ENCODE measurements around the gene A3GALT2.
"Not testable (repeated sequence)": the region's sequence is repeated elsewhere in the genome, so short reads cannot be mapped to it uniquely, and the experiment has no call there.

The A3GALT2 gene

DNA sequence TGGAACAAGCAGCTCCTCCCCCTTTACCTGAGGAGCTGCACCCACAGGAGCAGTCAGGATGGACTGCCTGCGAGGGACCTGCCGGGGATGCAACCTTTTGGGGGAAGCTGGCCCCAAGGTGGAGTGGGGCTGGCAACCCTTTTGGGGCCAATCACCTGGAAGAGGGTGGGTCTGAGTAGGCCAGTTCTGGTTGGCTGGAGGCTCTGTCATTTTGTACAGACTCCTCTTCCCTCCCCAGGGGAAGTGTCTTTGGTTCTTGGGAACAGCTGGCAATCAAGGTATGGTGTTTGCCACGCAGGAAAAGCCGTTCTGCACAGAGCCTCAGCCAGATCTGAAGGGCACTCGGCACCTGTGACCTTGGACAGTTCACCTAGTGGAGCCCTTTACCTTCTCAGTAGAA is 280 bp upstream of the A3GALT2 start:
- H3K4me1 ChIP-seq (ENCODE audit: control insufficient read depth, insufficient read depth, low read length), result peaks cover 12% of the 10 kb centered on the region
- no peak overlapping the region for H3K4me3 ChIP-seq (ENCODE audit: low read length)
- H3K27me3 ChIP-seq (replicated peaks; ENCODE audit: control insufficient read depth, insufficient read depth, low read length), result no peaks in the 10 kb centered on the region
- no peak for DNase-seq (ENCODE audit: low read depth)
- peaks cover 51% of the 10 kb centered on the region for H3K36me3 ChIP-seq (ENCODE audit: control insufficient read depth, insufficient read depth, low read length, severe bottlenecking)
- no peaks in the 10 kb centered on the region for H3K9me3 ChIP-seq (ENCODE audit: control insufficient read depth, low read length)
- H3K9ac ChIP-seq (ENCODE audit: low read length), result no peak overlapping the region

DNA sequence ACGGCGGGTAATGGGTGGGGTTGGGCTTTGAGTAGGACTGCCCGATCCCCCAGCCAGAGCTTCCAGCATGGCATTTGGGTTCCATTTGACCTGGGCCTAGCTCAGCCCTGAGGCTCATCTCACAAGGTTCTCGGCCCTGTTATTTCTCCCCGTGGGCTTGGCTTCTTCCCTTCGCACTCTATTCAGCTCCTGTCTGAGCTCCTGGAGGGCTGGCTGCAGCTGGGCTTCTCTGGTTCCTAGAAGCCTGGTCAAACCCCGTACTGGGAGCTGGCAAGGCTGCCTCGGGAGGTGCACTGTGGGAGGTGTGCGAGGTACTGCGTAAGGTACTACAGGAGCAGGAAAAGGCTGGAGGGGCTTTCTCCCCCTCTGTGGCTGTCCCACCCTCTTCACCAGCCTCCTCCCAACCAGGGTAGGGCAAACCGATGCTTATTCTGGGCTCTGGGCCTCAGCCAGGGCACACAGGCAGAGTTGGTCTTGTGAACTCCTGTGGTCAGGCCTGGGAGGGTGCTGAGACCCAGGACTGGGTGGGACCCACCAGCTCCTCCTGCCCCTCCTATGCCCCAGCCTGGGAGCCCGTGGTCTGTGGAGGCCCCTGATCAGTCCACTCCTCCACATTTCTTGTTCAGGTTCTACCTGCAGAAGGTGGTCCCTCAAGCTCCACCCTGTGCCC is 814 bp downstream of the A3GALT2 start:
- H3K9me3 ChIP-seq (ENCODE audit: control insufficient read depth, low read length), result no peaks in the 10 kb centered on the region
- H3K36me3 ChIP-seq (ENCODE audit: control insufficient read depth, insufficient read depth, low read length, severe bottlenecking), result peaks cover 40% of the 10 kb centered on the region
- H3K9ac ChIP-seq (ENCODE audit: low read length), result no peak overlapping the region
- DNase-seq (ENCODE audit: low read depth), result no peak
- peaks cover 1% of the 10 kb centered on the region for H3K4me1 ChIP-seq (ENCODE audit: control insufficient read depth, insufficient read depth, low read length)
- H3K27me3 ChIP-seq (replicated peaks; ENCODE audit: control insufficient read depth, insufficient read depth, low read length), result no peaks in the 10 kb centered on the region
- no peak overlapping the region for H3K4me3 ChIP-seq (ENCODE audit: low read length)

DNA sequence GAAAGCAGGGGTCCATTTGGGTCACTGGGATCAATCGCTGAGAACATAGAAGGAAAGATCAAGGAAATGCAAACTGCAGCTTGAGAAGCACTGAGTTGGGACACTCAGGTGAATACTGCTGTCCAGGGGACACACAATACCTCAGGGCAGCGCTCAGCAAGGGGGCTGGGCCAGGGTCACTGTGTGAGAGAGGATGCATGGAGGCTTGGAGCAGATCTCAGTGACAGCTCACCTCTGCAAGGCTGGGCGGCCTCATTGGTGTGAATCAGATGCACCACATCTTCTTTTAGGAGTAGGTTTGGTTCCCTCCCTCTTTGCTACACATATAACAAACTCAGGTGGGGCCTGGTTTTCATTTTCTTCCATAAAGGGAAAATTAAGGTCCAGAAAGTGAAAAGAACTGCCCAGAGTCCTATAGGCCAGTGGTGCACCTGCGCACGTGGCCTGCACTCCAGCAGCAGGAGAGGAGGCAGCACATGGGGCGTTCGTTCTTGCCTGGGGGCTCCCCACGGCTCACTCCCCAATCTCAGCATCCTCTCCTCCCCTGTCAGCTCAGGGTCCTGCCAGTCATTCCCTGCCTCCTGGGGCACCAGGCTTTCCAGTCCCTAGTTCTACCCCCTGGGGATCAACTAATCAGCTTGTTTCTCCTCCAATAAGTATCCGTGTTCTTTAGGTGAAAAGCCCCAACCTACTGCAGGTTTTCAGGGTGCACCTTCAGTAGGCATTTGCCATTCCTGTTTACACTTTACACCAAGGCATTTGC is 1.5 kb downstream of the A3GALT2 start:
- H3K4me3 ChIP-seq (ENCODE audit: low read length), result no peak overlapping the region

DNA sequence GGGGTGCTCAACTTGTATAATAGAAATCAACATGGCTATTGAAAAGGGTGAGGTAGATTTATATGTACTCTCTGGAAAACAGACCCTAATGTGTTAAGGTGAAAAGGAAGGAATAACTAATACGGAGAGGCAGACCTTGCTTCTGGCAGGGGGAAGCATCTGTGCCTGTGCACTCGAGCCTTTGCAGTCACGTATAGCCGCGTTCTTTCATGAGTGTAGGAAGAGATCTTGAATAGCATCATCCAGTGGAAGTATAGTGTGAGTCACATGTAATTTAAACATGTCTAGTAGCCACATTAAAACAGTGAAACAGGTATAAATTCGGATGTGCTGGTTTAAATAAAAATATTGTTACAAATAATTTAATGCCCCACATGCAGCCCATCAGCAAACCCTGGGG is 3.0 kb downstream of the A3GALT2 start:
- Histone ChIP-seq H3K9me3 (ENCODE audit: control insufficient read depth, low read length) (no peaks in the 10 kb centered on the region), H3K4me1 (ENCODE audit: control insufficient read depth, insufficient read depth, low read length) (no peaks in the 10 kb centered on the region), H3K27me3 (replicated peaks; ENCODE audit: control insufficient read depth, insufficient read depth, low read length) (no peaks in the 10 kb centered on the region), H3K4me3 (ENCODE audit: low read length) (no peak overlapping the region), H3K36me3 (ENCODE audit: control insufficient read depth, insufficient read depth, low read length, severe bottlenecking) (peaks cover 19% of the 10 kb centered on the region), H3K9ac (ENCODE audit: low read length) (no peak overlapping the region)
- DNase-seq (ENCODE audit: low read depth), result no peak

More for the DNA sequence above, 1.5 kb downstream of the A3GALT2 start:
- DNase-seq (ENCODE audit: low read depth), result no peak
- Histone ChIP-seq H3K9me3 (ENCODE audit: control insufficient read depth, low read length) (no peaks in the 10 kb centered on the region), H3K4me1 (ENCODE audit: control insufficient read depth, insufficient read depth, low read length) (no peaks in the 10 kb centered on the region), H3K27me3 (replicated peaks; ENCODE audit: control insufficient read depth, insufficient read depth, low read length) (no peaks in the 10 kb centered on the region), H3K36me3 (ENCODE audit: control insufficient read depth, insufficient read depth, low read length, severe bottlenecking) (peaks cover 33% of the 10 kb centered on the region), H3K9ac (ENCODE audit: low read length) (no peak overlapping the region)

DNA sequence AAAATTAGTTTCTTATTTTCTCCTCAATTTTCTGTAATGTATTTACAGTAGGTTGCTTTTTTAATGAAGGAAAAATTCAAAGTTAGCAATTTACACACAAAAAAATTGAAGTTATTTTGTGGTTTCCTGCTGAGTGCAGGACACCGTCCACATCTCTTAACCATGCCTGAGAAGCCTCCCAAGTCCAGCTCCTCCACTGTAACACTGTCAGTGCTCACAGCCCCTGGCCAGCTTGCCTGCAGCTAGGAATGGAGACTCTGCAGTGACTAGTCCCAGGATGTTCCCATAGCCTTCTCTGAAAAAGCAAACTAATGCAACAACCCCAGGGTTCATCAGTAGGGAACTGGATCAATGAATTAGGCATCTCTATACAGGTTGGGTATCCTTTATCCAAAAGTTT is 3.5 kb downstream of the A3GALT2 start:
- H3K27me3 ChIP-seq (replicated peaks; ENCODE audit: control insufficient read depth, insufficient read depth, low read length), result no peaks in the 10 kb centered on the region
- H3K4me1 ChIP-seq (ENCODE audit: control insufficient read depth, insufficient read depth, low read length), result no peaks in the 10 kb centered on the region
- no peaks in the 10 kb centered on the region for H3K9me3 ChIP-seq (ENCODE audit: control insufficient read depth, low read length)
- H3K36me3 ChIP-seq (ENCODE audit: control insufficient read depth, insufficient read depth, low read length, severe bottlenecking), result peaks cover 13% of the 10 kb centered on the region
- H3K4me3 ChIP-seq (ENCODE audit: low read length), result no peak overlapping the region
- no peak overlapping the region for H3K9ac ChIP-seq (ENCODE audit: low read length)
- DNase-seq (ENCODE audit: low read depth), result peak; percentile 25

DNA sequence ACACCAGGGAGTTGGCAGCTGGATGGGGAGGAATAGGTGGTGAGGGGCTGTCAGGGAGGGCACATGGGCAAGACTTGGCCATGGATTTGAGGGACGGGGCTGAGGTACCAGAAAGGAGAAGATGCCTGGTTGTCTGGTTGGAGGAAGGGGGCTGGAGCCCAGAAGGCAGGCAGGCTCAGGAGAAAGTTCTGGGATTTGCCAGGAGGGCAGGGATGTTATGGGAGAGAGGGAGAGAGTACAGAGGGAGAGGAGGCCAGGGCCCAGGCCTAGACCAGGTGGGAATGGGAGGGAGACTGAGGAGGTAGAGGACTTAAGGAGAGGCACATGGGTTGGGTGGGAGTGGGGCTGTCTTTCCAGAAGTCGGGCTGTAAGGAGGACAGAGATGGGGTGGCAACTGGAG is 4.3 kb downstream of the A3GALT2 start:
- DNase-seq (ENCODE audit: low read depth), result no peak
- H3K4me1 ChIP-seq (ENCODE audit: control insufficient read depth, insufficient read depth, low read length), result no peaks in the 10 kb centered on the region
- no peak overlapping the region for H3K9ac ChIP-seq (ENCODE audit: low read length)
- H3K27me3 ChIP-seq (replicated peaks; ENCODE audit: control insufficient read depth, insufficient read depth, low read length), result no peaks in the 10 kb centered on the region
- peaks cover 6% of the 10 kb centered on the region for H3K36me3 ChIP-seq (ENCODE audit: control insufficient read depth, insufficient read depth, low read length, severe bottlenecking)
- H3K4me3 ChIP-seq (ENCODE audit: low read length), result no peak overlapping the region
- no peaks in the 10 kb centered on the region for H3K9me3 ChIP-seq (ENCODE audit: control insufficient read depth, low read length)

DNA sequence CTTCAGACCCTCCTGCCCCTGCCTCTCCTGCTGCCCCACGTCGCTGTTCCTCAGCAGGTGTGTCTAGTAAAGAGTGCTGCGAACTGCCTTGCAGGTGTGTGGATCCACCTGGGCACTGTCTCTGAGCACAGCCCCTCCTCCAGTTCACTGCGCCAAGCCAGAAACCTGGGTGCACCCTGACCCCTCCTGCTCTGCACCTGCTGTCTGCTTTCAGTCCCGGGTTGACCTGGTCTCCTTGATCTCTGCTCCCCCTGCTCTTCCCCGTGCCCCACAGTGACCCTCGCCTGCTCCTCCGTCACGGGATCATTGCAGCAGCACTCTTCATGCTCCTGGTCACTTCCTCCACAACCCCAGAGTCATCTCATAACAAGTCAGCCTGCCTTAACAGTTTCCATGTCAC is 6.5 kb downstream of the A3GALT2 start:
- no peaks in the 10 kb centered on the region for H3K4me1 ChIP-seq (ENCODE audit: control insufficient read depth, insufficient read depth, low read length)
- no peak for DNase-seq (ENCODE audit: low read depth)
- no peak overlapping the region for H3K9ac ChIP-seq (ENCODE audit: low read length)
- H3K27me3 ChIP-seq (replicated peaks; ENCODE audit: control insufficient read depth, insufficient read depth, low read length), result no peaks in the 10 kb centered on the region
- no peaks in the 10 kb centered on the region for H3K9me3 ChIP-seq (ENCODE audit: control insufficient read depth, low read length)
- no peak overlapping the region for H3K4me3 ChIP-seq (ENCODE audit: low read length)
- H3K36me3 ChIP-seq (ENCODE audit: control insufficient read depth, insufficient read depth, low read length, severe bottlenecking), result no peaks in the 10 kb centered on the region

DNA sequence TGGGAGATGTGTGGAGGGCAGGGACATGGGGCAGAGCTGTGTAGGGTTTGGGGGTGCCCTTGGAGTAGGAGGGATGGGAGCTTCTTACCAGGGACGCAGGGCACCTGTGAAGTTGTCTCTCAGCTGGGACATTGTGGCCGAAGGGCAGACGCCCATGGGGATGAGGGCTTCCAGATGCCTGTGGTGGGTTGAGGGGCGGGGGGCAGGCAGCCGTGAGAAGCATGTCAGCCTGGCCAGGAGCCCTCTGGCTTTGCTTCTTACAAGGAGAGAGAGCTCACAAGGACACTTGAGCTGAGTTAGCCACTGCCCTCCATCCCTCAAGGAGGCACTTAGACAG is 8.5 kb downstream of the A3GALT2 start:
- no peak for DNase-seq (ENCODE audit: low read depth)

DNA sequence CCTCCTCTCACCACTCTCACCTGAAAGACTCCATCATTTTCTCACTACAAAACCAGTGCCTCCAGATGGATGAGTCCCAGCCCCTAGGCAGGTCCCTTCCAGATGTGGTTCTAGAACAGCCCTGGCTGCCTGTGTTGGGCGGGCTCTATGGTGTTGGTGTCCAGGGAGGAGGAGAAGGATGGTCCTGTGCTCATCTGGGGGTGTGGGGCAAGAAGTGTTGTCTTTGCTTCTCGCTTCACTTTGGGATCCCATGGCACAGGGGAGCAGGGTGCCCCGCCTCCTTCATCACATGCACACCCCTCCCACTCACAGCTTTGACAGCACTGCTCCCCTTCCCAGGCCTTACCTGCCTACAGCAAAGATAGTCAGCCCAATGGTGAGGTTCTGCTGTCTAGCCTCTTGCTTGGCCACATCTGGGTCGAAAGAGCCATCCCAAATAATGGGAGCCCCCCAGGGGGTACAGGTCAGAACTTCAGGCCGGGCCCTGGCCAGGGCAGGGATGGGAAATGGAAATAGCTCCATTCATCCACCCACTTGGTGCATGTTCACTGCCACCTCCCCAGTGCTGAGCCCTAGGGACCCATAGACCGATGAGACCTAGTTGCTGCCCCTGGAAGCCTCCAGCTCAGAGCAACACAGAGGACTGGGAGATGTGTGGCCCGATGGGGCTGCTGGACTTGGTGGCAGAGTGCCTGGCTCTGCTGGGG is 9.0 kb downstream of the A3GALT2 start:
- Histone ChIP-seq H3K36me3 (ENCODE audit: control insufficient read depth, insufficient read depth, low read length, severe bottlenecking) (no peaks in the 10 kb centered on the region), H3K4me3 (ENCODE audit: low read length) (no peak overlapping the region), H3K27me3 (replicated peaks; ENCODE audit: control insufficient read depth, insufficient read depth, low read length) (no peaks in the 10 kb centered on the region), H3K9ac (ENCODE audit: low read length) (no peak overlapping the region), H3K4me1 (ENCODE audit: control insufficient read depth, insufficient read depth, low read length) (peaks cover 1% of the 10 kb centered on the region), H3K9me3 (ENCODE audit: control insufficient read depth, low read length) (no peaks in the 10 kb centered on the region)
- no peak for DNase-seq (ENCODE audit: low read depth)

More for the DNA sequence above, 8.5 kb downstream of the A3GALT2 start:
- Histone ChIP-seq H3K4me1 (ENCODE audit: control insufficient read depth, insufficient read depth, low read length) (no peaks in the 10 kb centered on the region), H3K27me3 (replicated peaks; ENCODE audit: control insufficient read depth, insufficient read depth, low read length) (no peaks in the 10 kb centered on the region), H3K9ac (ENCODE audit: low read length) (no peak overlapping the region), H3K36me3 (ENCODE audit: control insufficient read depth, insufficient read depth, low read length, severe bottlenecking) (no peaks in the 10 kb centered on the region), H3K9me3 (ENCODE audit: control insufficient read depth, low read length) (no peaks in the 10 kb centered on the region), H3K4me3 (ENCODE audit: low read length) (no peak overlapping the region)

DNA sequence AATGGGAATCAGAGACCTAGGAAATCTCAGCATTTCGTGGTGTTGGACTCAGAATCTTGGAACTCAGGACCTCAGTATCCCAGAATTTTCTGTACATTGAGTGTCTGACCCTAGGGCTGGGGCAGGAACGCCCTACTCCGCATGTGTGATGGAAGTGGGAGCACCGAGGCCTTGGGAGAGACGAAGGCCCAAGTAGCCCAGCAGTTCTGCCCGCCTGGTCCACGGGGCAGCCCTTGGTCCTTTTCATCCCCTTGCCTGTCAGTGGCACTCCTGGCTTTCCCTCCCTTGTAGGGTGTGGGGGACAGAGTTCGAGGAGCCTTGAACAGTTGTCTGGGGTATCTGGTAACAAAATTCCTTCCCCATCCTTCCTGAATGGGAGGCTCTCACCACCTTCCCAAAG is 10.2 kb downstream of the A3GALT2 start:
- H3K9me3 ChIP-seq (ENCODE audit: control insufficient read depth, low read length), result no peaks in the 10 kb centered on the region
- H3K4me3 ChIP-seq (ENCODE audit: low read length), result no peak overlapping the region
- no peak for DNase-seq (ENCODE audit: low read depth)
- H3K36me3 ChIP-seq (ENCODE audit: control insufficient read depth, insufficient read depth, low read length, severe bottlenecking), result no peaks in the 10 kb centered on the region
- no peaks in the 10 kb centered on the region for H3K27me3 ChIP-seq (replicated peaks; ENCODE audit: control insufficient read depth, insufficient read depth, low read length)
- no peak overlapping the region for H3K9ac ChIP-seq (ENCODE audit: low read length)
- H3K4me1 ChIP-seq (ENCODE audit: control insufficient read depth, insufficient read depth, low read length), result peaks cover 11% of the 10 kb centered on the region

DNA sequence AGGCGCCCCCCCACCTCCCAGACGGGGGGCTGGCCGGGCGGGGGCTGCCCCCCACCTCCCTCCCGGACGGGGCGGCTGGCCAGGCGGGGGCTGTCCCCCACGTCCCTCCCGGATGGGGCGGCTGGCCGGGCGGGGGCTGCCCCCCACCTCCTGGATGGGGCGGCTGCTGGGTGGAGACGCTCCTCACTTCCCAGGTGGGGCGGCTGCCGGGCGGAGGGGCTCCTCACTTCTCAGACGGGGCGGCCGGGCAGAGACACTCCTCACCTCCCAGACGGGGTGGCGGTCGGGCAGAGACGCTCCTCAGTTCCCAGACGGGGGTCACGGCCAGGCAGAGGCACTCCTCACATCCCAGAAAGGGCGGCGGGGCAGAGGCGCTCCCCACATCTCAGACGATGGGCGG is 11.5 kb downstream of the A3GALT2 start:
- H3K36me3 ChIP-seq (ENCODE audit: control insufficient read depth, insufficient read depth, low read length, severe bottlenecking); H3K9ac ChIP-seq (ENCODE audit: low read length); DNase-seq (ENCODE audit: low read depth); H3K27me3 ChIP-seq (replicated peaks; ENCODE audit: control insufficient read depth, insufficient read depth, low read length); H3K9me3 ChIP-seq (ENCODE audit: control insufficient read depth, low read length); H3K4me3 ChIP-seq (ENCODE audit: low read length): not testable (repeated sequence)
- H3K4me1 ChIP-seq (ENCODE audit: control insufficient read depth, insufficient read depth, low read length), result peaks cover 11% of the 10 kb centered on the region
